OCI-LY3 (cell line): ENCODE measurements around the gene SLC22A5.

Experiments
- EZH2phosphoT487 ChIP-seq: fragments of 200-600 bp; shearing (Covaris generic); IDR thresholded peaks from 2 replicates; pipeline ENCODE4 v1.6.1; 2018; ENCODE audit warnings: antibody characterized with exemption, mixed run types, low read depth
- TF ChIP-seq, protein P1 (sequence below): fragments of 200-600, 300-600 bp; sonication (generic); IDR thresholded peaks from 2 replicates; pipeline ENCODE4 v1.5.1; 2014; ENCODE audit warnings: antibody characterized with exemption, low read length, low read depth

GRCh38 chr5:132433141-132433540, 63.6 kb downstream of the SLC22A5 start:
- TF ChIP-seq, protein P1, sequence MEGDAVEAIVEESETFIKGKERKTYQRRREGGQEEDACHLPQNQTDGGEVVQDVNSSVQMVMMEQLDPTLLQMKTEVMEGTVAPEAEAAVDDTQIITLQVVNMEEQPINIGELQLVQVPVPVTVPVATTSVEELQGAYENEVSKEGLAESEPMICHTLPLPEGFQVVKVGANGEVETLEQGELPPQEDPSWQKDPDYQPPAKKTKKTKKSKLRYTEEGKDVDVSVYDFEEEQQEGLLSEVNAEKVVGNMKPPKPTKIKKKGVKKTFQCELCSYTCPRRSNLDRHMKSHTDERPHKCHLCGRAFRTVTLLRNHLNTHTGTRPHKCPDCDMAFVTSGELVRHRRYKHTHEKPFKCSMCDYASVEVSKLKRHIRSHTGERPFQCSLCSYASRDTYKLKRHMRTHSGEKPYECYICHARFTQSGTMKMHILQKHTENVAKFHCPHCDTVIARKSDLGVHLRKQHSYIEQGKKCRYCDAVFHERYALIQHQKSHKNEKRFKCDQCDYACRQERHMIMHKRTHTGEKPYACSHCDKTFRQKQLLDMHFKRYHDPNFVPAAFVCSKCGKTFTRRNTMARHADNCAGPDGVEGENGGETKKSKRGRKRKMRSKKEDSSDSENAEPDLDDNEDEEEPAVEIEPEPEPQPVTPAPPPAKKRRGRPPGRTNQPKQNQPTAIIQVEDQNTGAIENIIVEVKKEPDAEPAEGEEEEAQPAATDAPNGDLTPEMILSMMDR = no peak
- no peak for TF ChIP-seq EZH2phosphoT487
